ENCODE results near the gene EXOC4. TPM values are rescaled to one million over a fixed set of nuclear protein-coding genes. Genes with fewer than 3 reads are reported as not detected.

The EXOC4 gene
- total RNA-seq, 1 donor from 2014 or later, result 103 TPM

DNA sequence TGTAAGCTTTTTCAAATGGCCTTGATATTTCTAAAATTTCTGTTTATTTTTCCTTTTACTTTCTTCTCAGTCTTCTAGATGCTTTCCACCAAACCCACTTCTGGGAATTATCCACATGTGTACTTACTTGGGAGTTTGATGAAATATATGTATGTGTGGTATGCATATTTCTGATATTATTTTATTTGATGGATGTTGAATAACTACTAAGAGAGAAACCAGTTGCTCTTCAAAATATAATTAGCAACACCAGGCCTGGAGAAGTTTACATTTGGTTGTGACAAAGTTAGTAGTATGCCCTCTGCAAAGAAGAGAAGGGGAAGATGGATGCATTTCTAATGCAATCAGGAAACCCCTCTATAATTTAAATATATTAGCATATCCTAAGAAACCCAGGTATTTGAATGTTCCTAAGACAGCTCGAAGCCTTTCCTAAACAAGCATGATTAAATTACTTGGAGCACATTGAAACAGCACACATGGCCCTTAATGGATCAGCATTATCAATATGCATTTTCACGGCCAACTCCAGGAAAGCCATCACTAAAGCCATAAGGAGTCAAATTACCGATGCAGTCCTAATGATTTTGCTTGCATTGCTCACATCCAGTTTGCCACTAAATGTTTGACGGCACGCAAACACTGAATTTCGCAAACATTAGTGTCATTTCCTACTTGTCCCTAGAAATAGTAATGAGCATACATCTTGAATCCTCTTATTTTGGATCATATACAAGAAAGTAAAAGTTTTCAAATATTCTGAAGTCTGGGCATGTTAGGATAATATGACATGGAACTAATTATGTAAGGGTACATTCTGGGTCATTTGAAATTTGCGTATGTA, 393.8 kb downstream of the EXOC4 start:
- ATAC-seq (ENCODE audit: low read depth) (no peak), DNase-seq (no peak)
- POLR2A ChIA-PET, result no interaction called here

DNA sequence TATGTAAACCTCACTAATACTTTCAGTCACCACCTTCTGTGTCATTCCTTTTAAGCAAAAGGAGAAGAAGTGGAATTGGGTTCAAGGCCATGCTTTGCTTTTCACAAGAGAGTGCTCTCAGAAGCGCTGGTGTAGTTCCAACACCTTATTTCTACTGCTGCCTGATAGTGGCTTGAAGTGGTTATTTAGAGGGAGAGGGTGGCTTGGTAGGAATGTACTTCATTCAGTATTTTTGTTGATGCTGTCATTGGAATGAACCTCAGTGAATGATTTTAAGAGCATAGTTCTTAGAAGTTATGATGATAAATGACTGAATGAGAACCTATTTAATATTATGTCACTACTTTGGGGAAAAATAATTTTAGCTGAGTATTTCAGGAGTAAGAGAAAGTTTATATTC, 396.7 kb downstream of the EXOC4 start:
- H3K4me1 Mint-ChIP-seq, result no peaks in the 10 kb centered on the region
- TF ChIP-seq, protein P1, sequence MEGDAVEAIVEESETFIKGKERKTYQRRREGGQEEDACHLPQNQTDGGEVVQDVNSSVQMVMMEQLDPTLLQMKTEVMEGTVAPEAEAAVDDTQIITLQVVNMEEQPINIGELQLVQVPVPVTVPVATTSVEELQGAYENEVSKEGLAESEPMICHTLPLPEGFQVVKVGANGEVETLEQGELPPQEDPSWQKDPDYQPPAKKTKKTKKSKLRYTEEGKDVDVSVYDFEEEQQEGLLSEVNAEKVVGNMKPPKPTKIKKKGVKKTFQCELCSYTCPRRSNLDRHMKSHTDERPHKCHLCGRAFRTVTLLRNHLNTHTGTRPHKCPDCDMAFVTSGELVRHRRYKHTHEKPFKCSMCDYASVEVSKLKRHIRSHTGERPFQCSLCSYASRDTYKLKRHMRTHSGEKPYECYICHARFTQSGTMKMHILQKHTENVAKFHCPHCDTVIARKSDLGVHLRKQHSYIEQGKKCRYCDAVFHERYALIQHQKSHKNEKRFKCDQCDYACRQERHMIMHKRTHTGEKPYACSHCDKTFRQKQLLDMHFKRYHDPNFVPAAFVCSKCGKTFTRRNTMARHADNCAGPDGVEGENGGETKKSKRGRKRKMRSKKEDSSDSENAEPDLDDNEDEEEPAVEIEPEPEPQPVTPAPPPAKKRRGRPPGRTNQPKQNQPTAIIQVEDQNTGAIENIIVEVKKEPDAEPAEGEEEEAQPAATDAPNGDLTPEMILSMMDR (IDR thresholded peaks at IDR 0.05), result no peak
- CTCF ChIA-PET, result no interaction called here
- H3K4me3 Mint-ChIP-seq, result no peak overlapping the region
- intact Hi-C loops (cut with micrococcal nuclease), result no loop called here
- no peaks in the 10 kb centered on the region for H3K36me3 Mint-ChIP-seq (ENCODE audit: low read depth)
- no peaks in the 10 kb centered on the region for H3K9me3 Mint-ChIP-seq
- POLR2A ChIA-PET, result no interaction called here
- DNase-seq (no peak), ATAC-seq (ENCODE audit: low read depth) (no peak)
- H3K27me3 Mint-ChIP-seq, result no peaks in the 10 kb centered on the region
- H3K27ac Mint-ChIP-seq, result no peak overlapping the region

More for the DNA sequence above, 393.8 kb downstream of the EXOC4 start:
- Mint-ChIP-seq H3K4me3 (no peak overlapping the region), H3K4me1 (no peaks in the 10 kb centered on the region), H3K27ac (no peak overlapping the region), H3K9me3 (peaks cover 4% of the 10 kb centered on the region), H3K27me3 (no peaks in the 10 kb centered on the region), H3K36me3 (ENCODE audit: low read depth) (peaks cover 6% of the 10 kb centered on the region)
- TF ChIP-seq, protein P1 (IDR thresholded peaks at IDR 0.05), result no peak
- intact Hi-C loops (cut with micrococcal nuclease), result no loop called here
- CTCF ChIA-PET, result no interaction called here

DNA sequence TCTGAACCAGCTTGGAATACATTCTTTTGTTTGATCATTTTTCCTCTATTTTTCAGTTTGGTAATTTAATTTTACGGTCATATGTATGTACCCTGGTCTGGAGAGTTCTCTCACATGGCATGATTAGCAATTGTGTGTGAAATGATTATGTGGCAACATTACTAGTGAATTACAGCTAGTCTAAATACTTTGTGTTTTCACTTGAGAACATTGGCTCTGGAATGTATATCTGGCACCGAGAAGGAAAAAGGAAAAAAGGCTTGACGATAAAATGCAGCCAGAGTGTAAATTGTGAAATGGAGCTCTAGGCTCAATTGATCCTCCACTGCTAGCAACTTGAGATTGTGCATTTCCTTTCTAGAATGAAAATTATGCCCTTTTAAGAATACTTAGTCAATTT, 397.2 kb downstream of the EXOC4 start:
- H3K9me3 Mint-ChIP-seq, result no peaks in the 10 kb centered on the region

DNA sequence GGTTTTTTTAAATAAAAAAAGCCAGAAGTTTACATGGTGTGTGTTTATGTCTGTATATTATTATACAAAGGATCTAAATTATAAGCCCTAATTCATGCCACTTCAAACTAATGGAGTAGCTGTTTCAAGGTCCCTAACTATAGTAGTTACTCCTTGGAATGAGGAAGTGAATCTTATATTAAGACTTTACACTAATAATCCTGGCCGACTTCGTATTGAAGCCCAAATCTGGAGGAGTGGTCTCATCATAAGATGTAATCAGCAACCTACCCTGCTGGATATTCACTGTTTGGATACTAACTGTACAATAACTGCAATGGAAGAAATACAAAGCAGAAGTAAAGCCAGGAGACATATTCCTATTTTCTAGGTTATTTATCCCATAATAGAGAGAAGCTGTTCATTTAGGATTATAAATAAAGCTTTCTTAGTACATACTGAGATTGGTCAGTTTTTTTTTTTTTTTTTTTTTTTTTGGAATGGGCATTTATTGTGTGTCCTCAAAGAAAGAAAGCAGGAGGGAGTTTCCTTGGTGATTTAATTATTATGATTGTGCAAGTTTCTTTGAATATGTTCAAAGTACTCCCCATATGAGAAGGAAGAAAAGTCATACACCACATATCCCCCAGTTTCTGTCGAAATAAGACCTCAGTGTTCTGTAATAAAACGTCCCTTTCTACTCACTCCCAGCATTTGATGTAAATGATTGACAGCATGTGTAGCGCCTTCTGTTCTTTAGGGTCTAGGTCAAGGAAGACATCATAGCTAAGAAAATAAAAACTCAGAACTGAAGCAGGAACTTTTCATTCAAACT, 397.8 kb downstream of the EXOC4 start:
- no peak for ATAC-seq (ENCODE audit: low read depth)
- Mint-ChIP-seq H3K4me3 (no peak overlapping the region), H3K36me3 (ENCODE audit: low read depth) (no peaks in the 10 kb centered on the region), H3K27ac (no peak overlapping the region), H3K4me1 (no peaks in the 10 kb centered on the region), H3K9me3 (no peaks in the 10 kb centered on the region), H3K27me3 (no peaks in the 10 kb centered on the region)
- DNase-seq, result no peak
- intact Hi-C loops (cut with micrococcal nuclease), result no loop called here
- POLR2A ChIA-PET, result no interaction called here
- CTCF ChIA-PET, result no interaction called here
- TF ChIP-seq, protein P1 (IDR thresholded peaks at IDR 0.05), result no peak

More for the DNA sequence above, 397.2 kb downstream of the EXOC4 start:
- Mint-ChIP-seq H3K4me1 (no peaks in the 10 kb centered on the region), H3K4me3 (no peak overlapping the region), H3K36me3 (ENCODE audit: low read depth) (no peaks in the 10 kb centered on the region), H3K27me3 (no peaks in the 10 kb centered on the region), H3K27ac (no peak overlapping the region)
- TF ChIP-seq, protein P1 (IDR thresholded peaks at IDR 0.05), result no peak
- ATAC-seq (ENCODE audit: low read depth) (no peak), DNase-seq (no peak)
- CTCF ChIA-PET, result no interaction called here
- intact Hi-C loops (cut with micrococcal nuclease), result no loop called here
- POLR2A ChIA-PET, result no interaction called here

DNA sequence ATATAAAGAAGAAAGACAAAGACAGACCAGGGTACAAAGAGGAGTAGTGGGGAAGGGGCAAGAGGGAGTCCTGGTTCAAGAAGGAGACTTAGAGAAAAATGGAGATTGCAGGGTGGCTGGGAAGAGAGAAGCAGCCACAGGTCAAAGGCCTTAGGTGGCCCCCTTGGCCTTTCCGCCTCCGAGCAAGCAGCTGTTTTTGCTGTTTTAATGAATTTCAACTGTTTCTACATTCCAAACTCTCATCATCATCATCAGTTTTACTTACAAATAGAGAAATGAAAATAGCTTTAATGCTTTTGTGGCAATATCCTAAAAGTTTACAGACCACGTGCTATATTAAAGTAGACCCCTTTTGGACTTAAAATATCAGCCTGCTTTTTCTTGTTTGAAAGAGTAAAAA, 399.7 kb downstream of the EXOC4 start:
- ChIA-PET POLR2A (no interaction called here), CTCF (no interaction called here)
- no peaks in the 10 kb centered on the region for H3K36me3 Mint-ChIP-seq (ENCODE audit: low read depth)
- no peak overlapping the region for H3K4me3 Mint-ChIP-seq
- H3K27ac Mint-ChIP-seq, result no peak overlapping the region
- H3K9me3 Mint-ChIP-seq, result no peaks in the 10 kb centered on the region
- intact Hi-C loops (cut with micrococcal nuclease), result no loop called here
- no peaks in the 10 kb centered on the region for H3K27me3 Mint-ChIP-seq
- TF ChIP-seq, protein P1 (IDR thresholded peaks at IDR 0.05), result no peak
- ATAC-seq (ENCODE audit: low read depth), result no peak
- no peaks in the 10 kb centered on the region for H3K4me1 Mint-ChIP-seq
- no peak for DNase-seq

Measured in activated B cell treated with CpG ODN at 0.5 μM for 24 hours (primary cell).